Measurements from ENCODE around the gene SNX10.

Gene SNX10

DNA sequence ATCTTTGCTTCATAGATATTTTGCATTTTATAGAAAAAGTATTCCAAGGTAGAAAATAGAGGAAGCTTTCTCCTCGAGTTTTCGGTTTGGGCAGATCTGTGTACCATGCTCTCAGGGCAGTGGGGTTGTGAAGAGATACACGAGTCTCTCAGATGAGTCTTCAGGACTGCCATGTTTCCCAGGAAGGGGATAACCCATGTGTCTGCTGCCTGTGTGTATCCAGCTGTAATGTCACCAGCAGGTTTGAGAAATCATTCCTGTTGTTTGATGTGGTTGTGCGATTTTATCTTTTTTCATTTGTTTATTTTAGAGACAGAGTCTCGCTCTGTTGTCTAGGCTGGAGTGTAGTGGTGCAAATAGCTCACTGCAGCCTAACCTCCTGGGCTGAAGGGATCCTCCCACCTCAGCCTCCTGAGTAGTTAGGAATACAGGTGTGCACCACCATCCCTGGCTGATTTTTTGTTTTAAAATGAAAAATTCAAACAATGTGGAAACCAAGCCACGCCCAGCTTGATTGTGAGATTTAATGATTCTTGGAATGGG lies 48.9 kb downstream of the SNX10 start:
- DNase-seq: no peak

GRCh38 chr7:26343320-26343832 lies 51.7 kb downstream of the SNX10 start:
- DNase-seq: no peak

DNA sequence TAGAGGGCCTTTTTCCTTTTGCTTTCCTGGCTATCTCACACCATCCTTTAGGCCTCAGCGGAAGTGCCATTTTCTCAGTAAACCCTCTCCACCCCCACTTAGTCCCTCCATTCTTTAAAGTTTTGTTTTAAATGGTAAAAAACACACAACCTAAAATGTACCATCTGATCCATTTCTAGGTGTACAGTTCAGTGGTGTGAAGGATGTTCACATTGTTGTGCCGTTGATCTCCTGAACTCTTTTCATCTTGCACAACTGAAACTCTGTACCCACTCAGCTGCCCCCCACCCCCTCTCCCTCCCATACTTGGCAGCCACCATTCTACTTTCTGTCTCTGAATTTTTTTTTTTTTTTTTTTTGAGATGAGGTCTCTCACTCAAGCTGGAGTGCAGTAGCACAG lies 52.2 kb downstream of the SNX10 start:
- no peak for DNase-seq

- no peak for DNase-seq
Measured at GRCh38 chr7:26345202-26345601, 53.5 kb downstream of the SNX10 start.

DNA sequence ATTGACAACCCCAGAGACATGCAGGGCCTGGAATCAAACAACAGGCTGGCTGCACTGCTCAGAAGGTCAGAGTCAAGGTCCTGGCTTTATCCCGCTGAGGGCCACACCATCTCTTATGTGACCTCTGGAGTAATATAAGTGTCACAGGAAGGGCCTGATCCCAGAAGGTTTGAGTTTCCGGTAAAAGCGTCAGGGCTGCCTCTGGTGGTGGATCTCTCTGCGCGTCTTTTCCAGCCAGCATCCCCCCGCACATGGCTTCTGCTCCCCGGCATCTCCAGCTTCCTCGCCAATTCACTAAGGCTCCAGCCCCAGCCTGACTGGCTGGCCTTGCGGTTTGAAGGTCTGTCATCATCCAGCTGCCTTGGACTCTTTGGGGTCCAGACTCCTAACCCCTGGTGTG lies 54.2 kb downstream of the SNX10 start:
- DNase-seq: no peak

- no peak for DNase-seq
Measured at GRCh38 chr7:26346611-26347203, 55.0 kb downstream of the SNX10 start.

- no peak for DNase-seq
Measured at GRCh38 chr7:26348234-26348851, 56.7 kb downstream of the SNX10 start.

DNA sequence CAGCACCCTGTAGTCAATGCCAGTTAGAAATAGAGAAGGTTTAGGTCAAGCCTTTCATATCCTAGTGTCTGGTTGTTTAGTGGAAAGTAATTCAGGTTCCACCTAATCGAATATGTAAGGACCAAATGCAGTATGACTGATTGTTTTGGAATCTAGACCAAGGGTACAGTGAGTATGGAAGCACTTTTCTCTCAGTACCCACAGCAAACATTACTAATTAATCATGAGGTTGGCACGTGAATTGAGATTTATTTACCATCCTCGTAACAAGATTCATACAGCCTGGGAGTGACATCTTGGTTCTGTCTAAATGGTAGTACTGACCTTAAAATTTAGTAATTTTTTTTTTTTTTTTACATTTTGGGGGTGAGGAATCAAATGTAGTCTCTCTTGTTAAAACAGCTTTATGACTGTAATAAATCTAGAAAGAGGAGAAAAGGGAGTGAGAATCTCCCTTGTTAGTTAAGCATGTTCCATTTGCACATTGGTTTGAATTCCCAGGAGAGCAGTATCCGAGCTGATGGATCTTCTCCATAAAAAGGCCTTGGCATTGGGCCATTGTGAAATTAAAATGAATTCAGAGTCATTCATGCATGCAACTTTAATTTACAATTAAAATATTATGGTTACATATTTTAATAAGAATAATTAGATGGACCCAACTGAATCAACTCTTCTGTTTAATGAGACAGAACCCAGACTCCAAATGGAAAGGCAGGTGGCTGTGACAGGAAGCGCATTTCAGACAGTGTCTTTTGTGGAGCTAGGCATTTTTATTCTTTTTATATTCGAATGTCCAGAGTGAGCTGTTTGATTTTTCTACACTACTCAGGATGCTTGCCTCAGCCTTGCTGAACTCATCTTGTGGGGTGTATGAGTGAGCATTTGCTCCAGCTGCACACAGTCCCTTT lies 57.6 kb downstream of the SNX10 start:
- no peak for DNase-seq

DNA sequence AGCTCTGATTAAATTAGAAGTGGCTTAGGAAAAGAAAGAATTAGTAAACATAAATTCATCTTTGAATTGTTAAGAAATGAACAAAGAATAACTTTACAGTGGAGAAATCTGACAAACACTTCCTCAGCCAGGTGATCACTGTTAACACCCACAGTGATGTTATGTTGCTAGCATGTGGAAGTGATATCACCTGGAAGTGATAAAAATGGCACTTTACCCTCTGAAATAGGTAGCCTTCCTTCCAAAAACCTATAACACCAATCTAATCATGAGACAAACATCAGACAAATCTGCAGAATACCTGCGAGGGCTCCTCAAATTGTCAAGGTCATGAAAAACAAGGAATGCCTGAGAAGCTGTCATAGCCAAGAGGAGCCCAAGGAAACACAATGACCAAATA lies 59.5 kb downstream of the SNX10 start:
- DNase-seq: no peak

DNA sequence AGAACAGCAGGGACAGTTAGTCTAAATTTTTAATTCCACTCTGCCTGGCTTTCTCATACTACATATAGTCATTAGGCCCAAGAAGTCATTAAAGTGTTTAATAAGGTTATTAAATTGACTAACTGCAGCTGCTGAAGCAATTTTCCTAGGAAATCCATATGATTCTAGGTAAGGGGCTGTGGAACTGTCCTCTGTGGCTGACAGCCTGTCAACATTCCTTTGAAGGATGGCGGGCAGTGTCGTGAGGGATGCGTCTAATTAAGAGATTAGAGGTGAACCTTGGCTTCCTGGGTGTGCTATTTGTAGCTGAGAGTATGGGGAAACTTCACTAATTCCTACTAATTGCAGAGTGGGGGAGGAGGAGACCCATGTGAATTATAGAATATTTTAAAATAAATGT lies 64.6 kb downstream of the SNX10 start:
- no peak for DNase-seq

GRCh38 chr7:26356929-26357798 lies 65.5 kb downstream of the SNX10 start:
- no peak for DNase-seq

DNA sequence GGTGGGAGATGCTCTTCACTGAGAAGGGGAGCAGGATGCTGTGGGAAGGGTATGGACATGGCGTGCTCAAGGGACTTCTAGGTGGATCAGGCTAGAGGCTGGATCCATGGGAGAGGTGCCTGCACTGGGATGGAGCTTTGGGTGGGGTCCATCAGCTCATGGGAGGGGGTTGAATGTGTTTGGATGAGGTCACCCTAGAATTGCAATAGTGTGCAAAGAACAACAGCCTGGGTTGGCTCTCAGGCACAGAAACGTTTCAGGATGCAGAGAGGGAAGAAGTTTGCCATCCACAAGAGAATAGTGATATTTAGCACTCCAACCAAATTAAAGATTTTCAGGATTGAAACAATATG lies 66.1 kb downstream of the SNX10 start:
- DNase-seq: no peak

DNA sequence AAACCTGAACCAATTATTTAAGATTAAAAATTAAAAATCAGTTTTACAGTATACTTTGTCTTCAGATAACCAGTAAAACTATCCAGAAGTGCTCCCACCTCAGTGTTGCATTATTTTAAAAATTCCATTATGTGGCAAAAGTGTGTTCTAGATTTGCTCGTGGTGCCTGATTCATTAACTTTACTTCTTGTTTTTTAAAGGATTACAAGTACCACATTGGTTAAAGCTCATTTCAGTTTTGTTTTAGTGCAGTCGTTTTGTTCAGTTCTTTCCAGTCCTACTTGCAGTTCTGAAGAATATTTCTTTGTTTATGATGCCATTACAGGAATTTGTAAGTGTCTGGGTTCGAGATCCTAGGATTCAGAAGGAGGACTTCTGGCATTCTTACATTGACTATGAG lies 69.0 kb downstream of the SNX10 start:
- DNase-seq: no peak

- no peak for DNase-seq
Measured at GRCh38 chr7:26361637-26362036, 70.0 kb downstream of the SNX10 start.

DNA sequence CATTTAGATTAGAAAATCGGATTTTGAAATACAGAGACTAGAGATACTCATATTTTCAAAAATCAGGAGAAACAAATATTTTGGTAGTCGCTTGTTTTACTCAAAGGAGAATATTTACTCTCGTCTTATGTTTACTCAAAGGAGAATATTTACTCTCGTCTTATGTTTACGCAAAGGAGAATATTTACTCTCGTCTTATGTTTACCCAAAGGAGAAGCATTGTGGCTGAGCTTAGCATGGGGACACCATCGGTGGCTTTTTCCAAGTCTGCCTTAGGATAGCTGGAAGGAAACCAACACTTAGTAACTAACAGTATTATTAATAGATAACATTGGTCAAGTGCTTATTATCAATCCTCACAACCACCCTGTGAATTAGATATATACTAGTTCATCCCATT lies 71.8 kb downstream of the SNX10 start:
- DNase-seq: no peak

DNA sequence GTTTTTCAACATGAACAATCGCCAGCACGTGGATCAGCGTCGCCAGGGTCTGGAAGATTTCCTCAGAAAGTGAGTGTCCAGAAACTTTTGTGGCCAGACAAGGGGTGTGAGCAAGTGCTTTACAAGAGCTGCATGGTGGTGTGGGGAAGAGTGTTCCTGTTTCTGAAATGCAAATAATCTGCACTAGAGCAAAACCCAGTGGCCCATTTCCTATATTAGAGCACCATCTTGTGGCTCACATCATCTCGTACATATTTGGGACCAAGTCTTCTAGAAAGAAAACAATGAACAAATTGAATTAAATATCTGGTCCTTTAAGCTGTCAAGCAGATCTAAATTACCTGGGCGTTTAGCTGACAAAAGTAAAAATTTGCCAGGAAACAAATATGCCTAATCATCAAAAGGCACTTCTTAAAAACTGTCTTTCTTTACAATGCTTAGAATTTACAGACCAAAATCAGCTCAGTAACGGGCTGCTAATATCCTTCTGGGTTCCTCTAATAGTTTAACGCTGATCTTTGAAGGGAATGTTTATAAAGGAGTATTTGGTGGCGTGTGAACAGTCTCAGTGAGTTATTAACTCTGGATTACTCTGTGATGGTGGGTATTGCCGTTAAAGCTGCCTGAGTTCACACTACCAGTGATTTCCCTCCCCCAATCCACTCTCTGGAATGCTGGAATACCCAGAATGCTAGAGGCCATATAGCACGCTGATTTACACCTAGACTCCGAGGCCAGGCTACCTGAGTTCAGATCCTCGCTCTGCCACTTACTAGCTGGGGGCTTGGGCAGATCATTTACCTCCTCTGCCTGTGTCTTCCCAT lies 73.6 kb downstream of the SNX10 start:
- DNase-seq: peak; percentile 65

DNA sequence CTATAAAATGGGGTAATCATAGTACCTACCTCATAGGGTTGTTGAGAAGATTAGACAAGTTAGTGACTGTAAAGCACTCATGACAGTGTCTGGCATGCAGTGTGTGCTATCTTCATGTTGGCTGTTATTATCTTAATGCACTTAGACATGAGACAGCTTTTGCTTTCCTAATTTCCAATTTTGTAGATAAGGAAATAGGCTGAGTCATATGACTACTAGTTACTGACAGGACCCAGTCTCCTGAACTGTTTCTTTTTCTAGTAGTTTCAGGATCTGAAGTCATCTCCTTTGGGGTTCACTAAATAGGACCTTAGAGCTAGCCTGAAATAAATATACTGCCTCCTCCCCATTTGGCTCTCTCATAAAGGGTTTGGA lies 74.2 kb downstream of the SNX10 start:
- no peak for DNase-seq

DNA sequence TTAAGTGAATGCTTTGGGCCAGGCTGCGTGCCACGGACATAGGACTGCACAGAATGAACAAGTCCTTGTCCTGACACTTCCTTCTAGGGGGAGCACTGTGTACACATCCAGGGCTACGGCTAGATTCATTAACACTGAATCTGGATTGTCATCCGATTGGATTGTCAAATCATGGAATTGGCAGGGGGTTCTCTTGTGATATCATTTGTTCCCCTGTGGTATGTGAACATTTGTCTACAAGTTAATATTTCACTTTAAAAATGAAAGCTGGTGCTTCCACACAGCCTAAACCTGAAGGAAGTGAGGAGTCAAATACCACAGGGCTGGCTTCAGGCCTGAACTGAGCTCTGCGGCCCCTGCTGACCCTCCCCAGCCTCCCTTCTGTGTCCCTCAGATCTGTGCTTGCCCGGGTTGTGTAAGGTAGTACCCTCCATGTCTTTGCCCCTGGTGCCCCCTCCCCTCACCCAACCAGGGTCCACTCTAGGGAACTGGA lies 75.6 kb downstream of the SNX10 start:
- no peak for DNase-seq

GRCh38 chr7:26368542-26368941 lies 76.9 kb downstream of the SNX10 start:
- no peak for DNase-seq

DNA sequence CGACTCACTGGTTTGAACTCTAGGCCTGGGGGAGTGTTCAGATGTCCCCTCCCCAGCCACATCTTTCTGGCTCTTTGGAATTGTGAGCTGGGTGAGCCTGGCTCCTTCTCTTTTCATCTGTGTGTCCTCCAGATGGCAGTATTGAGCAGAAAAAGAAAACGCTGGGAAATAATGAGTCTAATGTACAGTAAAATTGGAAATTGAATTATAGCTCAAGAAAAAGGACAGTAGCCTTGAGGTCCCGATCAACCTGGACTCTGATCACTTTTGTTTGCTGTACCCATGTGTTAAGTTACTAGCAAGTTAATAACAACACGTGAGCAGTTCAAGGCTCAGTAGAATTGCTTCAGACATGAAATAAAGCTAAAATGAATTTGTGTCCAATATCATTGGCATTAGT lies 77.9 kb downstream of the SNX10 start:
- DNase-seq: peak; percentile 45

- DNase-seq: peak; percentile 22
Measured at GRCh38 chr7:26370011-26370410, 78.3 kb downstream of the SNX10 start.

- no peak for DNase-seq
Measured at GRCh38 chr7:26372249-26372648, 80.6 kb downstream of the SNX10 start.

All from CD4-positive, alpha-beta T cell treated with Interleukin-6 for 4 hours (primary cell).